ENCODE data around the gene DHX35. TPM values are rescaled to one million over a fixed set of nuclear protein-coding genes. Genes with fewer than 3 reads are reported as not detected.

The DHX35 gene
- total and polyA plus RNA-seq, 2 of the 4 experiments (the other 2 are of a cell fraction): 9.1 to 13.5 TPM

- Histone ChIP-seq H3K9me1 (ENCODE audit: insufficient read depth, low read length) (peaks cover 30% of the 10 kb centered on the region), H3K27me3 (ENCODE audit: control insufficient read depth, insufficient read depth, low read length) (no peaks in the 10 kb centered on the region), H3K18ac (ENCODE audit: low read depth, low read length) (no peak overlapping the region), H3K27ac (ENCODE audit: insufficient read depth, low read length) (no peak overlapping the region), H2AFZ (replicated peaks; ENCODE audit: low read length, poor library complexity) (no peak overlapping the region), H2BK120ac (ENCODE audit: low read depth, low read length) (no peak overlapping the region), H3K14ac (replicated peaks; ENCODE audit: low read depth, low read length) (no peak overlapping the region), H4K8ac (ENCODE audit: low read depth in 2 of 2, low read length in 2 of 2) (no peak overlapping the region), H2AK9ac (replicated peaks; ENCODE audit: low read depth, low read length, poor library complexity) (no peak overlapping the region), H3K4me1 (ENCODE audit: control insufficient read depth, insufficient read depth, low read length) (peaks cover 4% of the 10 kb centered on the region), H3K36me3 (ENCODE audit: control insufficient read depth, insufficient read depth, low read length) (peaks cover 1% of the 10 kb centered on the region; the same call in 1 of the 2 replicates), H3K9me3 (ENCODE audit: control insufficient read depth, insufficient read depth, low read length) (no peaks in the 10 kb centered on the region), H4K5ac (ENCODE audit: low read depth, low read length) (no peak overlapping the region), H3K56ac (ENCODE audit: extremely low read depth, insufficient read depth, low read length) (no peak overlapping the region), H3K23ac (ENCODE audit: low read depth, low read length) (no peak overlapping the region), H4K91ac (ENCODE audit: insufficient read depth, low read depth, low read length) (no peak overlapping the region), H3K4me3 (ENCODE audit: insufficient read depth, low read depth, low read length) (no peak overlapping the region), H2BK5ac (ENCODE audit: low read depth, low read length, poor library complexity, severe bottlenecking) (no peak overlapping the region), H2BK20ac (ENCODE audit: low read depth, low read length) (no peak overlapping the region), H3K4me2 (ENCODE audit: low read depth, low read length) (no peak overlapping the region), H3K4ac (ENCODE audit: low read depth, low read length) (no peak overlapping the region), H2BK15ac (ENCODE audit: low read depth, low read length) (no peak overlapping the region), H3K79me1 (ENCODE audit: low read depth in 1 of 2, low read length in 2 of 2) (peaks cover 57 to 76% of the 10 kb centered on the region in 2 experiments), H4K20me1 (ENCODE audit: insufficient read depth, low read length) (peaks cover 6% of the 10 kb centered on the region; the same call in 1 of the 2 replicates), H3K9ac (ENCODE audit: low read depth, low read length) (no peak overlapping the region), H2AK5ac (ENCODE audit: low read depth, low read length) (no peak overlapping the region)
- in situ Hi-C loops (cut with MboI; ENCODE audit: low sequenced_read_pairs) (no loop called here), dilution Hi-C loops (cut with HindIII; ENCODE audit: low sequenced_read_pairs, unreplicated experiment) (no loop called here), intact Hi-C loops (cut with micrococcal nuclease) (no loop called here)
- no peak for TF ChIP-seq RFX5 (IDR thresholded peaks at IDR 0.05; ENCODE audit: low read depth, low read length)
- TF ChIP-seq RAD21 (IDR thresholded peaks at IDR 0.05; ENCODE audit: low read length): no peak
- TF ChIP-seq MXI1 (IDR thresholded peaks at IDR 0.05; ENCODE audit: borderline replicate concordance, low read depth, low read length): no peak
- no peak for TF ChIP-seq MAZ (IDR thresholded peaks at IDR 0.05; ENCODE audit: borderline replicate concordance, low read depth, low read length)
- TF ChIP-seq POLR2A (IDR thresholded peaks at IDR 0.05; ENCODE audit: low read depth, low read length): no peak
- no peak for TF ChIP-seq ELK1 (IDR thresholded peaks at IDR 0.05; ENCODE audit: borderline replicate concordance, low read depth, low read length)
- TF ChIP-seq, protein P1, sequence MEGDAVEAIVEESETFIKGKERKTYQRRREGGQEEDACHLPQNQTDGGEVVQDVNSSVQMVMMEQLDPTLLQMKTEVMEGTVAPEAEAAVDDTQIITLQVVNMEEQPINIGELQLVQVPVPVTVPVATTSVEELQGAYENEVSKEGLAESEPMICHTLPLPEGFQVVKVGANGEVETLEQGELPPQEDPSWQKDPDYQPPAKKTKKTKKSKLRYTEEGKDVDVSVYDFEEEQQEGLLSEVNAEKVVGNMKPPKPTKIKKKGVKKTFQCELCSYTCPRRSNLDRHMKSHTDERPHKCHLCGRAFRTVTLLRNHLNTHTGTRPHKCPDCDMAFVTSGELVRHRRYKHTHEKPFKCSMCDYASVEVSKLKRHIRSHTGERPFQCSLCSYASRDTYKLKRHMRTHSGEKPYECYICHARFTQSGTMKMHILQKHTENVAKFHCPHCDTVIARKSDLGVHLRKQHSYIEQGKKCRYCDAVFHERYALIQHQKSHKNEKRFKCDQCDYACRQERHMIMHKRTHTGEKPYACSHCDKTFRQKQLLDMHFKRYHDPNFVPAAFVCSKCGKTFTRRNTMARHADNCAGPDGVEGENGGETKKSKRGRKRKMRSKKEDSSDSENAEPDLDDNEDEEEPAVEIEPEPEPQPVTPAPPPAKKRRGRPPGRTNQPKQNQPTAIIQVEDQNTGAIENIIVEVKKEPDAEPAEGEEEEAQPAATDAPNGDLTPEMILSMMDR (conservative IDR thresholded peaks at IDR 0.05; ENCODE audit: low read depth, low read length): no peak
- no peak for TF ChIP-seq FOS (IDR thresholded peaks at IDR 0.05; ENCODE audit: low read depth, low read length)
- TF ChIP-seq CEBPB (IDR thresholded peaks at IDR 0.05; ENCODE audit: low read depth, low read length): no peak
- TF ChIP-seq BHLHE40 (IDR thresholded peaks at IDR 0.05; ENCODE audit: low read depth, low read length): no peak
- ChIA-PET POLR2A (ENCODE audit: unreplicated experiment) (no interaction called here), CTCF (no interaction called here)
- WGBS, 2 experiments (ENCODE audit: extremely low coverage in 2 of 2, insufficient read length in 1 of 2): 100% methylated on average over 1 of the region's 2 CpGs; no CpG with 5 or more reads in 1 of the 2 experiments
- ATAC-seq (ENCODE audit: low read depth) (no peak), DNase-seq (no peak)
- BruUV-seq (replicated peaks): no TSS peak
These were observed 22.5 kb upstream of the DHX35 start for GRCh38 chr20:38939686-38940085.

All from IMR-90 (cell line).